NOMO-1 treated with DMSO at 0.1 percent for 48 hours (cell line): ENCODE measurements around the gene CORO7.
"Not testable (repeated sequence)": the region's sequence is repeated elsewhere in the genome, so short reads cannot be mapped to it uniquely, and the experiment has no call there.

ENCODE experiments used
- DNase-seq: peaks from one replicate; lab custom pipeline; 2025; ENCODE audit not compliant: unreplicated experiment; lab: John Stamatoyannopoulos, UW

CORO7 gene

DNA sequence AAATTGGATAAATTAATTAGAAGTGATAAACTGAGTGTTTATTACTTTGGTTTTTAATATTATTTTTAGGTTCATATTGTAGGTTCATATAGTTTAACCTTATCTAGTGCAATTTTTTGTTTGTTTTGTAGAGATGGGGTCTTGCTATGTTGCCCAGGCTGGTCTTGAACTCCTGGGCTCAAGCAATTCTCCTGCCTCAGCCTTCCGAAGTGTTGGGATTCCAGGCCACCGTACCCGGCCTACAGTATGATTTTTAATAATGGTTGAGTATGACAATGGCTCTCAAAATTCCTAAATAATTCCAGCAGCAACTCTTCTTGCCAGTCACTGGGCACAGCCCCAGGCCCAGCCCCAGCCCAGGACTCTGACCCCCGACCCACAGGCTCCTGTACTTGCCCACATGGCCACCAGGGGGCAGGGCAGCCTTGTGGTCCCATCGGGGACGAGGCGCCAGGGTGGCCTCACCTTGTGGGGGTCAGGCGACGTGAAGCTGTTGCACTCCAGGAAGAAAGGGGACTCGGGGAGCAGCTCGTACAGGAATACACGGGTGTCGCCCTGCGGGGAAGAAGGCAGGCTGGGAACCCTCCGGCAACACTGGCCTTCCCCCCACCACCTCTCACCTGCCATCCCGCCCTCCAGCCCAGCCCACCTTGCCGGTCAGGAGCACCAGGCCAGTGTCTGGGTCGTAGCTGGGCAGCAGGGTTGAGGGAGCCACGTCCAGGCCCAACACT is 57.4 kb downstream of the CORO7 start:
- DNase-seq, result no peak

- DNase-seq, result no peak
These were observed 58.2 kb downstream of the CORO7 start for GRCh38 chr16:4358236-4358635.

- DNase-seq, result no peak
These were observed 59.6 kb downstream of the CORO7 start for GRCh38 chr16:4356820-4357219.

GRCh38 chr16:4354512-4355409 is 61.6 kb downstream of the CORO7 start:
- DNase-seq, result no peak

GRCh38 chr16:4353675-4354074 is 62.7 kb downstream of the CORO7 start:
- DNase-seq, result no peak

- DNase-seq, result no peak
These were observed 63.6 kb downstream of the CORO7 start for GRCh38 chr16:4352843-4353242.

DNA sequence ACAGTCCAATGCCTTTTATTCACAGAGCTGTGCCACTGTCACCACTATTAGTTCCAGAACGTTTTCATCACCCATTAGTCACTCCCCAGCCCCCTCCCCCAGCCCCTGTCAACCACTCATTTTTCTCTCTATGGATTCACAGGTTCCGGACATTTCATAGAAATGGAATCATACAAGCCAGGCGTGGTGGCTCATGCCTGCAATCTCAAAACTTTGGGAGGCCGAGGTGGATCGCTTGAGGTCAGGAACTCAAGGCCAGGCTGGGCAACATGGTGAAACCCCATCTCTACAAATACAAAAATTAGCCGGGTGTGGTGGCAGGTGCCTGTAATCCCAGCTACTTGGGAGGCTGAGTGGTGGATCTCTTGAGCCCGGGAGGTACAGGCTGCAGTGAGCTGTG is 64.5 kb downstream of the CORO7 start:
- no peak for DNase-seq

DNA sequence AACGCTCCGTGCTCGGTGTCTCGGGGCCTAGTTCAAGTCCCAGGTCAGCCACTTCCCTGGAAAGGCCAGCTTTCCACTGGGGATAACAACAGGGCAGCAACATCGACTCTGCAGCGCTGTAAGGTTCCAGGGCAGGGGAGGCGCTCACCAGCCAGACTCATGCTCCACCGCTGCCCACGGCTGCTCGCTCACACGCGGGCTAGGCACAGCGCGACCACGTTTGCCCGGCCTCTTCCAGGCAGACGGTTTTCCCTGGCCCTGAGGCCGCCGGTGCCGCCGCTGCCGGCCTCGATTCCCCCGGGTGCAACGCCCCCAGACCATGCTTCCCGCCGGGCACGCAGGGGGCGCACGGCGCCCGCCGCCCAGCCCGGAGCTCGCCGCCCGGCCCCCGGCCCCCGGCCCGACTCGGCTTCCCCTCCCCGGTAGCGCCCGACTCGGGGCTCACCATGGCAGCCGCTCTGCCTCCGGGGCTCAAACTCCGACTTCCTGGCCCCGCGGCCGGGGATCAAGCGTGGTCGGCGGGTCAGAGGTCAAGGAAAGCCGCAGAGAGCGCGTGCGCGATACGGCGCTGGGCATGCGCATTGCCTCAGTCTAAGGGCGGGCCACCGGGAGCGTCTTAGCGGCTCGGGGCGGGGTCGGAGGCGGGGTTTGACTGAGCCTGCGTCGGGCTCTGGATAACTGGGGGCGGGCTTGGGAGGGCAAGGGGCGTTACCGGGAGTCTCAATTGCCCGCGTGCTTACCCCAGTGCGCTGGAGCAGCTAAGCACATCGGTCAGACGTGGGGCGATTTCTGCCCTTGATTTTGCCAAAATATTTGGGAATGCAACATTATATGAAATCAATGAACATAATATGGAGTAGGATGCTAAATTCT is 65.4 kb downstream of the CORO7 start, which contains the start of gene PAM16:
PAM16 (minus strand) TSS at position 535 of the 873 bp plus-strand sequence; CDS start at position 448, 87 bp downstream.
- peak; percentile 95 for DNase-seq

- DNase-seq, result no peak
These were observed 66.0 kb downstream of the CORO7 start for GRCh38 chr16:4350365-4350786.

GRCh38 chr16:4349332-4349731 is 67.1 kb downstream of the CORO7 start:
- DNase-seq, result no peak

- DNase-seq, result no peak
These were observed 68.5 kb downstream of the CORO7 start for GRCh38 chr16:4347765-4348509.

- DNase-seq, result peak; percentile 82
These were observed 69.4 kb downstream of the CORO7 start for GRCh38 chr16:4347010-4347409.

- DNase-seq, result peak; percentile 70
These were observed 70.3 kb downstream of the CORO7 start for GRCh38 chr16:4345836-4346781.

GRCh38 chr16:4344983-4345835 is 71.2 kb downstream of the CORO7 start:
- no peak for DNase-seq

- not testable (repeated sequence) for DNase-seq
These were observed 72.0 kb downstream of the CORO7 start for GRCh38 chr16:4344300-4344982.

DNA sequence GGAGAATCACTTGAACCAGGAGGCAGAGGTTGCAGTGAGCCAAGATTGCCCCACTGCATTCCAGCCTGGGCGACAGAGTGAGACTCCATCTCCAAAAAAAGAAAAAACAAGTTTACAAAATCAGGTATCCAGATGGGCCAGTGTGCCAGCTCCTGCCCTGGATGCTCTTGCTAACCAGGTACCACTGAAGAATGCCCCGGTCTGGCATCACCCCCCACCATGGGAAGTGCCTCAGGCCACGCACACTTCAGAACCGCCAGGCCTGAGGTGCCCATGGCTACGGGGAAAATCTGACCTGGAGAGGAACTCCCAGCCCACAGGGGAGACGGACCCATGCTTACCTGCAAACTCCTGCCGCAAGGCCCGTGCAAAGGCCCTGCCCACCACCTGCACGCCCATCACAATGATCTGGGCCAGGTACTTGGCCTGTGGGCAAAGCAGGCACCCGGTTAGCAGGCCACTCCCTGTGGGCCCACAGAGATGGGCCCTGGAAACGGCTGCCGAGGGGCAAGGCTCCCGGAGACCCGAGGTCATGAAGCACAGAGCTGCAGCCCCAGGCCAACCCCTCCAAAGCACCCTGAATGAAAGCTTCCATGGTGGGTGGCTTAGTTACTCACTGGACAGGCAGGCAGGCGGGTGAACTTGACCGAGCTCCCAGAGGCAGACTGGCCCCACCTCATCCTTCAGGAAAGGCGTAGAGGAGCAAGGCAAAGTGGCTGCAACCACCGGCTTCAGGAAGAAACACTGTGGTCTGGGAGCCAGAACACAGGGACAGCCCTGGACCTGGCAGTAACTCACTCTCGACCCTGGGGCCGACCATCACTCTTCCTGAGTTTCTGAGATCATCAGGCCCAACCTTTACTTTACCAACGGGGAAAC is 73.3 kb downstream of the CORO7 start:
- DNase-seq, result no peak

- no peak for DNase-seq
These were observed 75.1 kb downstream of the CORO7 start for GRCh38 chr16:4341250-4341649.
